COLO829 (cell line): ENCODE results near the gene ST8SIA1.
"Not testable (repeated sequence)": the region's sequence is repeated elsewhere in the genome, so short reads cannot be mapped to it uniquely, and the experiment has no call there.

Experiments
- DNase-seq: peaks from one replicate; pipeline ENCODE4 v3.0.0; 2012; ENCODE audit warnings: low spot score

Gene ST8SIA1

DNA sequence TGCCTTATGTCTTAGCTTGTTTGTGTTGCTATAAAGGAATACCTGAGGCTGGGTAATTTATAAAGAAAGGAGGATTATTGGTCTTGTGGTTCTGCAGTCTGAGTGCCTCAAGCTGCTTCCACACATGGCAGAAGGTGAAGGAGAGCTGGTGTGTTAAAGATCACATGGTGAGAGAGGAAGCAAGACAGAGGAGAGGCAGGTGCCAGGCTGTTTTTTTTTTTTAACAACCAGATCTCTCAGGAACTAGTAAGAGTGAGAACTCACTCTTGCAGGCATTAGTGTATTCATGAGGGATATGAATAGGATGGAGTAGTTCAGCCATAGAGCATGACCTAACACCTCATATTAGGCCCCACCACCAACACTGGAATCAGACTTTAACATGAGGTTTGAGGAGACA is 165.1 kb downstream of the ST8SIA1 start:
- DNase-seq, result no peak

DNA sequence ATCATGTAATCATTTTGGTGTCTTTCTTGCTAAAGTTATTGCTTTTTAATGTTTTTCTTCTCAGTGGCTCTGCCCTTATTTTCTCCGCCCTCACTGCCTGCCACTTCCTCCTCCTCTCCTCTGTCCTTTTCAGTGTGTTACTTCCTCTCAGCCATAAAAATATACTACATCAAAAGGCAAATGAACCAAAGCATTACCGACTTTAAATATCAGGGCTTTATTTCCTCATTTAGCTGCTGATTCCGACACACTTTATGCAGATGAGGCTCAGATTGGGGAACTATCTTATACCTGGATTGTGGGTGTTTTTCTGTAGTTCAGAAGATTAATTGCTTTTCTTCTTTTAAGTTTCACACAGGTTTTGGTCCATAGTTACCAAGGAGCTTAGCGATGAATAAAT is 170.4 kb downstream of the ST8SIA1 start:
- no peak for DNase-seq

DNA sequence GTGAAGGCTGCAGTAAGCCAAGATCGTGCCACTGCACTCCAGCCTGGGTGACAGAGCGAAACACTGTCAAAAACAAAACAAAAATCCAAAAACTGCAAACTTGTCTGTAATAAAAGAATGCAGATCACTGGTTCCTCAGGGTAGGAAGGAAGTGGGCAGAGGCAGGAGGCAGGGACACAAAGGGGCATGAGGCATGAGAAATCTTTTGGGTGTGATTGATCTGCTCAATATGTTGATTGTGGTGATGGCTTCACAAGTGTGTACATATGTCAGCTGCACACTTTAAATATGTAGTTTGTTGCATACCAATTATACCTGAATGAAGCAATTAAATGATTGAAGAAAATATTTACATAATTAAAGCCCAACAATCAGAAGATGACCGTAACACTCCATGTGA is 170.9 kb downstream of the ST8SIA1 start:
- DNase-seq, result no peak

DNA sequence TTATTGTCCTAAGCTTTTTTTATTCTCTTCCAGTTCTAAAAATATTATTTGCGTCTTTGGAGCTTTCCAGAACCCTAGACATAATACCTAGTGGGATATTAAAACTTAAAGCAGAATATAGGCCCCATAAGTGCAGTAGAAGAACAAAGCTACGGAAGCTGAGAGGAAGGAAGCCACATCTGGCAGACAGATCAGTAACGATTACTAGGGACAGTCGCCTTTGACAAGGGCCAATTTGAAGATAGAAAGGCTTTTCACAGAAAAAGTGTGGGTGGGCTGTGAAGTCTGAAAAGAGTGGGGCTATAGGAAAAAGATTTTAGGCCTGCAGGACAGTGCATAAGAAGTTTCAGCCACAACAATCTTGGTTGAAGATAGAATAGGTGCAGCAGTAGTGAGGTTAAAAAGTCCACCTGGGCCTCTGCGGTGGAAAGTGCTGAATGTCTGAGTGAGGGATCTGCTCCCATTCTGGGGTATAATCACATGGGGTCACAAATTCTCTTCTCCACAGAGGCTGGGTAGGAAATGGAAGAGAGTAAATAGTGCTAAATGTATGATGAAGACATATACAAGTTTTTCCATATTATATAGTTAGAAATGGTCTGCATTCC is 174.0 kb downstream of the ST8SIA1 start:
- DNase-seq, result peak; percentile 8

DNA sequence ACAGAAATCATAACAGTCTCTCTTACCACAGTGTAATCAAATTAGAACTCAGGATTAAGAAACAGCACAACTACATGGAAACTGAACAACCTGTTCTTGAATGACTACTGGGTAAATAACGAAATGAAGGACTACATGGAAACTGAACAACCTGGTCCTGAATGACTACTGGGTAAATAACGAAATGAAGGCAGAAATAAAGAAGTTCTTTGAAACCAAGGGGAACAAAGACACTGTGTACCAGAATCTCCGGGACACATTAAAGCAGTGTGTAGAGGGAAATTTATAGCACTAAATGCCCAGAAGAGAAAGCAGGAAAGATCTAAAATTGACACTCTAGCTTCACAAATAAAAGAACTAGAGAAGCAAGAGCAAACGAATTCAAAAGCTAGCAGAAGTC is 185.2 kb downstream of the ST8SIA1 start:
- DNase-seq, result not testable (repeated sequence)

DNA sequence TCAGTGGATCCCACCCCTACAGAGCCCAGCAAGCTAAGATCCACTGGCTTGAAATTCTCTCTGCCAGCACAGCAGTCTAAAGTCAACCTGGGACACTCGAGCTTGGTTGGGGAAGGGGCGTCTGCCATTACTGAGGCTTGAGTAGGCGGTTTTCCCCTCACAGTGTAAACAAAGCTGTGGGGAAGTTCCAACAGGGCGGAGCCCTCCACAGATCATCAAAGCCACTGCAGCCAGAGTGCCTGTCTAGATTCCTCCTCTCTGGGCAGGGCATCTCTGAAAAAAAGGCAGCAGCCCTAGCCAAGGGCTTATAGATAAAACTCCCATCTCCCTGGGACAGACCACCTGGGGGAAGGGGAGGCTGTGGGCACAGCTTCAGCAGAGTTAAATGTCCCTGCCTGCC is 187.8 kb downstream of the ST8SIA1 start:
- not testable (repeated sequence) for DNase-seq
